CD4-positive, CD25-positive, alpha-beta regulatory T cell (primary cell): ENCODE data around the gene APOBEC2. TPM values are rescaled to one million over a fixed set of nuclear protein-coding genes. Genes with fewer than 3 reads are reported as not detected.

Experiments
- ATAC-seq, 2 donors: fragments of 150-1000 bp; cut with Tn5 transposase; one replicate each; pipeline ENCODE4 v1.10.0; 2021; ENCODE audit warnings: low read depth in 2 of 2, moderate number of reproducible peaks in 2 of 2, moderate library complexity in 1 of 2
- DNase-seq, 3 donors: peaks; one replicate each; pipeline versions ENCODE4 v3.0.0 to v3.0.0-alpha.2; 2012 to 2022; ENCODE audit warnings: mixed read lengths in 1 of 3
- H3K27ac ChIP-seq: one replicate; pipeline ENCODE4 v1.7.0; 2013; ENCODE audit warnings: mild to moderate bottlenecking, low read length; ENCODE audit not compliant: insufficient read depth, poor library complexity, severe bottlenecking
- H3K27me3 ChIP-seq: one replicate; pipeline ENCODE4 v1.7.0; 2013; ENCODE audit warnings: low read length; ENCODE audit not compliant: control insufficient read depth, insufficient read depth
- H3K36me3 ChIP-seq: one replicate; pipeline ENCODE4 v1.7.0; 2013; ENCODE audit warnings: mild to moderate bottlenecking, low read length, moderate library complexity; ENCODE audit not compliant: control insufficient read depth, insufficient read depth
- H3K4me1 ChIP-seq: 2 replicates; pipeline ENCODE4 v1.7.0; 2013; ENCODE audit warnings: mild to moderate bottlenecking, low read length; ENCODE audit not compliant: insufficient read depth, control insufficient read depth, poor library complexity, severe bottlenecking
- H3K4me3 ChIP-seq: one replicate; pipeline ENCODE4 v1.7.0; 2013; ENCODE audit warnings: low read depth, mild to moderate bottlenecking, low read length, moderate library complexity
- H3K9me3 ChIP-seq, 2 experiments: 1 replicate in 1 of 2; 2 replicates in 1 of 2; pipeline ENCODE4 v1.7.0; 2013; ENCODE audit warnings: low read length in 2 of 2, mild to moderate bottlenecking in 1 of 2, moderate library complexity in 1 of 2; ENCODE audit not compliant: control insufficient read depth in 2 of 2
- H3K27ac Mint-ChIP-seq, 3 donors: one replicate each; pipeline ENCODE4 v1.8.0; 2020 to 2022; ENCODE audit warnings: mild to moderate bottlenecking in 3 of 3, mixed read lengths in 3 of 3, moderate library complexity in 2 of 3
- H3K27me3 Mint-ChIP-seq: one replicate; pipeline ENCODE4 v1.8.0; 2022; ENCODE audit warnings: mild to moderate bottlenecking, mixed read lengths
- H3K36me3 Mint-ChIP-seq: one replicate; pipeline ENCODE4 v1.8.0; 2020; ENCODE audit warnings: mixed read lengths
- H3K4me1 Mint-ChIP-seq, 4 donors: one replicate each; pipeline ENCODE4 v1.8.0; 2020 to 2022; ENCODE audit warnings: mixed read lengths in 4 of 4, mild to moderate bottlenecking in 1 of 4
- H3K4me3 Mint-ChIP-seq, 4 donors: one replicate each; pipeline ENCODE4 v1.8.0; 2020 to 2022; ENCODE audit warnings: mild to moderate bottlenecking in 4 of 4, mixed read lengths in 4 of 4, moderate library complexity in 3 of 4
- H3K9me3 Mint-ChIP-seq, 7 donors: one replicate each; pipeline ENCODE4 v1.8.0; 2020 to 2022; ENCODE audit warnings: mixed read lengths in 7 of 7, mild to moderate bottlenecking in 3 of 7, moderate library complexity in 2 of 7
- polyA plus RNA-seq, 4 donors: library from polyadenylated mRNA; unstranded; fragments of 300-500 nt; fragmentation: Illumina TruSeq; gene quantifications; one replicate each; pipeline ENCODE4 v1.2.3, GENCODE V29; 2021
- total RNA-seq: library from RNA; stranded (reverse); gene quantifications from one replicate; pipeline ENCODE4 v1.2.3, GENCODE V29; 2022

Gene APOBEC2
- total and polyA plus RNA-seq, 5 donors from 2014 or later: 0.67 to 1.1 (median 0.88) TPM; not detected in 1

- no peaks in the 10 kb centered on the region for H3K27me3 ChIP-seq
- peaks cover 51% of the 10 kb centered on the region for H3K36me3 ChIP-seq
- H3K9me3 ChIP-seq: no peaks in the 10 kb centered on the region
- peaks cover 62% of the 10 kb centered on the region for H3K36me3 Mint-ChIP-seq
- peak overlapping the region in 1 of 3 donors; percentile 42 for H3K27ac Mint-ChIP-seq
- ATAC-seq (no peak), DNase-seq (no peak)
- H3K9me3 Mint-ChIP-seq: no peaks in the 10 kb centered on the region
- H3K4me1 ChIP-seq: no peaks in the 10 kb centered on the region
- H3K4me3 ChIP-seq: no peak overlapping the region
- H3K4me1 Mint-ChIP-seq: peaks cover 6 to 9% (median 6%) of the 10 kb centered on the region in 4 donors
- no peak overlapping the region for H3K27ac ChIP-seq
- no peak overlapping the region for H3K4me3 Mint-ChIP-seq
- H3K27me3 Mint-ChIP-seq: no peaks in the 10 kb centered on the region
Measured at GRCh38 chr6:41062056-41062455, 9.1 kb downstream of the APOBEC2 start.

- H3K4me1 ChIP-seq: no peaks in the 10 kb centered on the region
- Mint-ChIP-seq H3K9me3 (no peaks in the 10 kb centered on the region), H3K27me3 (no peaks in the 10 kb centered on the region), H3K4me3 (no peak overlapping the region), H3K27ac (no peak overlapping the region), H3K36me3 (peaks cover 63% of the 10 kb centered on the region), H3K4me1 (peaks cover 6 to 12% (median 8%) of the 10 kb centered on the region in 4 donors)
- no peak for DNase-seq
- no peaks in the 10 kb centered on the region for H3K9me3 ChIP-seq
- no peak overlapping the region for H3K4me3 ChIP-seq
- peaks cover 60% of the 10 kb centered on the region for H3K36me3 ChIP-seq
- ATAC-seq: no peak
- no peaks in the 10 kb centered on the region for H3K27me3 ChIP-seq
- no peak overlapping the region for H3K27ac ChIP-seq
Measured at GRCh38 chr6:41063884-41064285, 10.9 kb downstream of the APOBEC2 start.

- no peak overlapping the region for H3K4me3 ChIP-seq
- Mint-ChIP-seq H3K9me3 (no peaks in the 10 kb centered on the region), H3K27ac (no peak overlapping the region), H3K4me1 (peaks cover 7 to 13% (median 10%) of the 10 kb centered on the region in 4 donors), H3K27me3 (no peaks in the 10 kb centered on the region), H3K4me3 (no peak overlapping the region), H3K36me3 (peaks cover 54% of the 10 kb centered on the region)
- no peaks in the 10 kb centered on the region for H3K9me3 ChIP-seq
- no peak for ATAC-seq
- H3K4me1 ChIP-seq: no peaks in the 10 kb centered on the region
- DNase-seq: no peak
- no peak overlapping the region for H3K27ac ChIP-seq
- H3K36me3 ChIP-seq: peaks cover 63% of the 10 kb centered on the region
- H3K27me3 ChIP-seq: no peaks in the 10 kb centered on the region
Measured at GRCh38 chr6:41064841-41065240, 11.8 kb downstream of the APOBEC2 start.

- DNase-seq: no peak
- Mint-ChIP-seq H3K9me3 (no peaks in the 10 kb centered on the region), H3K27me3 (no peaks in the 10 kb centered on the region), H3K4me1 (peaks cover 7 to 19% (median 15%) of the 10 kb centered on the region in 4 donors), H3K4me3 (no peak overlapping the region), H3K36me3 (peaks cover 48% of the 10 kb centered on the region), H3K27ac (no peak overlapping the region)
- no peak for ATAC-seq
- Histone ChIP-seq H3K9me3 (no peaks in the 10 kb centered on the region), H3K4me1 (no peaks in the 10 kb centered on the region), H3K4me3 (no peak overlapping the region), H3K36me3 (peaks cover 69% of the 10 kb centered on the region), H3K27ac (no peak overlapping the region), H3K27me3 (no peaks in the 10 kb centered on the region)
Measured at GRCh38 chr6:41065550-41066026, 12.6 kb downstream of the APOBEC2 start.

- Histone ChIP-seq H3K9me3 (no peaks in the 10 kb centered on the region), H3K4me3 (no peak overlapping the region), H3K4me1 (peaks cover 8% of the 10 kb centered on the region), H3K27ac (no peak overlapping the region), H3K27me3 (no peaks in the 10 kb centered on the region), H3K36me3 (peaks cover 60% of the 10 kb centered on the region)
- ATAC-seq (no peak), DNase-seq (peak; percentile 52 to 80 (median 55))
- peaks cover 35% of the 10 kb centered on the region for H3K36me3 Mint-ChIP-seq
- no peaks in the 10 kb centered on the region for H3K27me3 Mint-ChIP-seq
- H3K27ac Mint-ChIP-seq: peak overlapping the region; percentile 34 to 53 (median 41)
- H3K9me3 Mint-ChIP-seq: no peaks in the 10 kb centered on the region
- peak overlapping the region in 2 of 4 donors; percentile 4 to 55 for H3K4me3 Mint-ChIP-seq
- peaks cover 11 to 30% (median 24%) of the 10 kb centered on the region in 4 donors for H3K4me1 Mint-ChIP-seq
Measured at GRCh38 chr6:41066867-41067304, 13.9 kb downstream of the APOBEC2 start.

- Mint-ChIP-seq H3K4me1 (peaks cover 24 to 53% (median 45%) of the 10 kb centered on the region in 4 donors), H3K4me3 (peak overlapping the region; percentile 96 to 99 (median 98)), H3K9me3 (no peaks in the 10 kb centered on the region), H3K36me3 (peaks cover 12% of the 10 kb centered on the region), H3K27me3 (peaks cover 6% of the 10 kb centered on the region), H3K27ac (peak overlapping the region; percentile 92 to 98 (median 97))
- H3K4me3 ChIP-seq: peak overlapping the region; percentile 93
- DNase-seq (peak in 1 of 3 donors; percentile 87), ATAC-seq (no peak)
- H3K4me1 ChIP-seq: peaks cover 30% of the 10 kb centered on the region
- H3K27me3 ChIP-seq: no peaks in the 10 kb centered on the region
- H3K36me3 ChIP-seq: peaks cover 22% of the 10 kb centered on the region
- H3K27ac ChIP-seq: peak overlapping the region; percentile 97
- no peaks in the 10 kb centered on the region for H3K9me3 ChIP-seq
Measured at GRCh38 chr6:41071501-41071922, 18.5 kb downstream of the APOBEC2 start.

GRCh38 chr6:41071923-41072835, 19.2 kb downstream of the APOBEC2 start, which contains the start of gene OARD1:
Gene OARD1 (minus strand): TSS chr6:41072356. CDS start chr6:41071634, 722 bp downstream.
- ATAC-seq (peak; percentile 78 to 80), DNase-seq (peak; percentile 98 to 100 (median 99))
- H3K4me3 Mint-ChIP-seq: peak within 1 kb of the TSS; percentile 96 to 99 (median 98)
- H3K9me3 ChIP-seq: no peaks in the 10 kb centered on the region
- peaks cover 6% of the 10 kb centered on the region for H3K27me3 Mint-ChIP-seq
- H3K4me1 ChIP-seq: peaks cover 30% of the 10 kb centered on the region
- H3K4me3 ChIP-seq: peak within 1 kb of the TSS; percentile 93
- H3K36me3 Mint-ChIP-seq: peaks cover 5% of the 10 kb centered on the region
- peaks cover 19% of the 10 kb centered on the region for H3K36me3 ChIP-seq
- no peaks in the 10 kb centered on the region for H3K9me3 Mint-ChIP-seq
- peak within 1 kb of the TSS; percentile 97 for H3K27ac ChIP-seq
- H3K27ac Mint-ChIP-seq: peak within 1 kb of the TSS; percentile 92 to 98 (median 97)
- no peaks in the 10 kb centered on the region for H3K27me3 ChIP-seq
- H3K4me1 Mint-ChIP-seq: peaks cover 18 to 51% (median 43%) of the 10 kb centered on the region in 4 donors
